Vagina (tissue), 2 donors: ENCODE results near the gene NRXN3.

Experiments used
- CTCF ChIP-seq, 3 experiments: fragments of 450-650 bp in 2 of 3; fragments of 200-600 bp in 1 of 3; sonication (generic) in 1 of 3; IDR thresholded peaks; one replicate each; pipeline ENCODE4 v1.5.1; 2017 to 2019; ENCODE audit warnings: antibody characterized with exemption in 3 of 3, mild to moderate bottlenecking in 2 of 3, moderate library complexity in 2 of 3
- POLR2A ChIP-seq, 2 donors: fragments of 450-650 bp; IDR thresholded peaks; one replicate each; pipeline ENCODE4 v1.6.1; 2017; ENCODE audit warnings: antibody characterized with exemption in 2 of 2, mild to moderate bottlenecking in 2 of 2, moderate library complexity in 2 of 2

- TF ChIP-seq CTCF (IDR thresholded peaks at IDR 0.05) = no peak
- TF ChIP-seq POLR2A (IDR thresholded peaks at IDR 0.05) = no peak
Measured at GRCh38 chr14:79613625-79614024, 1443.5 kb downstream of the NRXN3 start.
